HepG2 (cell line): ENCODE measurements around the gene TRIM31. TPM values are rescaled to one million over a fixed set of nuclear protein-coding genes. Genes with fewer than 3 reads are reported as not detected.
A peak's percentile ranks its signal among the peaks of the same experiment; 100 is the strongest.

Experiments
- ATM ChIP-seq: fragments of 450-650 bp; IDR thresholded peaks from 2 replicates; pipeline ENCODE4 v1.7.1; 2017; ENCODE audit warnings: mild to moderate bottlenecking, borderline replicate concordance
- GABPA ChIP-seq, 2 experiments: IDR thresholded peaks; 2 replicates each; pipeline ENCODE4 v1.6.1; 2011 to 2016; ENCODE audit warnings: low read depth in 2 of 2, low read length in 1 of 2, missing biosample characterization in 1 of 2, missing genetic modification characterization in 1 of 2
- HHEX ChIP-seq: IDR thresholded peaks from 2 replicates; pipeline ENCODE4 v1.6.1; 2016; ENCODE audit warnings: control low read depth
- HOXA7 ChIP-seq: sonication (generic); formaldehyde crosslinking; IDR thresholded peaks from 2 replicates; pipeline ENCODE4 v1.8.1; 2022; ENCODE audit warnings: mild to moderate bottlenecking, missing genetic modification reagents, moderate library complexity
- KAT2B ChIP-seq: fragments of 150-350 bp; IDR thresholded peaks from 2 replicates; pipeline ENCODE4 v1.6.1; 2014; ENCODE audit warnings: low read depth, low read length, borderline replicate concordance
- KDM1A ChIP-seq: IDR thresholded peaks from 2 replicates; pipeline ENCODE4 v1.6.1; 2016; ENCODE audit warnings: missing compliant biosample characterization
- KLF13 ChIP-seq: sonication (generic); formaldehyde crosslinking; IDR thresholded peaks from 2 replicates; pipeline ENCODE4 v1.4.0; 2020; ENCODE audit warnings: mild to moderate bottlenecking, missing genetic modification reagents
- PCBP1 ChIP-seq: fragments of 200-400 bp; formaldehyde crosslinking; IDR thresholded peaks from 2 replicates; pipeline ENCODE4 v1.6.1; 2017; ENCODE audit warnings: mild to moderate bottlenecking, low read depth, low read length, borderline replicate concordance
- REXO4 ChIP-seq: sonication (generic); formaldehyde crosslinking; IDR thresholded peaks from 2 replicates; pipeline ENCODE4 v1.8.0; 2022; ENCODE audit warnings: missing genetic modification reagents, mild to moderate bottlenecking, borderline replicate concordance
- SP5 ChIP-seq: IDR thresholded peaks from 2 replicates; pipeline ENCODE4 v1.6.1; 2016; ENCODE audit warnings: low read depth, borderline replicate concordance
- SUZ12 ChIP-seq: fragments of 150-350 bp; IDR thresholded peaks from 2 replicates; pipeline ENCODE4 v1.6.1; 2014; ENCODE audit warnings: low read depth, low read length
- ZNF138 ChIP-seq: sonication (generic); formaldehyde crosslinking; IDR thresholded peaks from 2 replicates; pipeline ENCODE4 v1.5.0; 2020; ENCODE audit warnings: mild to moderate bottlenecking, low read depth, missing genetic modification reagents
- ZNF253 ChIP-seq: sonication (generic); formaldehyde crosslinking; IDR thresholded peaks from 2 replicates; pipeline ENCODE4 v1.8.0; 2022; ENCODE audit warnings: mild to moderate bottlenecking, missing genetic modification reagents, borderline replicate concordance
- ZNF34 ChIP-seq: sonication (generic); formaldehyde crosslinking; IDR thresholded peaks from 2 replicates; pipeline ENCODE4 v1.4.0; 2020; ENCODE audit warnings: mild to moderate bottlenecking, missing genetic modification reagents, borderline replicate concordance
- ZNF75D ChIP-seq: sonication (generic); formaldehyde crosslinking; IDR thresholded peaks from 2 replicates; pipeline ENCODE4 v1.8.1; 2023; ENCODE audit warnings: missing genetic modification reagents, mild to moderate bottlenecking, borderline replicate concordance
- ZNF792 ChIP-seq: IDR thresholded peaks from 2 replicates; pipeline ENCODE4 v1.6.1; 2016
- ZSCAN21 ChIP-seq: sonication (generic); formaldehyde crosslinking; IDR thresholded peaks from 2 replicates; pipeline ENCODE4 v1.8.0; 2022; ENCODE audit warnings: mild to moderate bottlenecking, missing genetic modification reagents, moderate library complexity, borderline replicate concordance
- polyA plus RNA-seq, 8 experiments: library from polyadenylated mRNA; depleted of rRNA in 3 of 8; stranded (reverse) in 7 of 8; unstranded in 1 of 8; fragments of >200 nt; fragmentation: Illumina TruSeq in 4 of 8; extraction: Trizol in 4 of 8; gene quantifications; 2 replicates each; pipeline versions ENCODE4 v1.2.1 to v1.2.3, GENCODE V29; 2011 to 2016; ENCODE audit warnings: low read depth in 4 of 8, missing spikeins in 1 of 8, mixed read lengths in 1 of 8; ENCODE audit not compliant: insufficient read depth in 1 of 8
- total RNA-seq, 5 experiments: library from RNA; depleted of rRNA; stranded (reverse); fragments of >200 nt; fragmentation: Illumina TruSeq; extraction: Trizol; gene quantifications; 2 replicates each; pipeline ENCODE4 v1.2.3, GENCODE V29; 2016; ENCODE audit warnings: low read depth in 1 of 5
- TF ChIP-seq, protein P1 (sequence below): sonication (generic); formaldehyde crosslinking; IDR thresholded peaks from 2 replicates; pipeline ENCODE4 v1.4.0; 2020; ENCODE audit warnings: missing genetic modification reagents, borderline replicate concordance
- TF ChIP-seq, protein P2 (sequence below), 2 experiments: sonication (generic) in 1 of 2; formaldehyde crosslinking in 1 of 2; IDR thresholded peaks; 2 replicates each; pipeline versions ENCODE4 v1.4.0 to v1.6.1; 2016 to 2020; ENCODE audit warnings: borderline replicate concordance in 1 of 2, low read depth in 1 of 2, mild to moderate bottlenecking in 1 of 2, missing genetic modification reagents in 1 of 2

TRIM31 gene
- total and polyA plus RNA-seq, 2 of the 13 experiments (the other 11 are each of a cell fraction or from before 2014, with no cell fraction given), result 0.13 to 0.51 TPM

DNA sequence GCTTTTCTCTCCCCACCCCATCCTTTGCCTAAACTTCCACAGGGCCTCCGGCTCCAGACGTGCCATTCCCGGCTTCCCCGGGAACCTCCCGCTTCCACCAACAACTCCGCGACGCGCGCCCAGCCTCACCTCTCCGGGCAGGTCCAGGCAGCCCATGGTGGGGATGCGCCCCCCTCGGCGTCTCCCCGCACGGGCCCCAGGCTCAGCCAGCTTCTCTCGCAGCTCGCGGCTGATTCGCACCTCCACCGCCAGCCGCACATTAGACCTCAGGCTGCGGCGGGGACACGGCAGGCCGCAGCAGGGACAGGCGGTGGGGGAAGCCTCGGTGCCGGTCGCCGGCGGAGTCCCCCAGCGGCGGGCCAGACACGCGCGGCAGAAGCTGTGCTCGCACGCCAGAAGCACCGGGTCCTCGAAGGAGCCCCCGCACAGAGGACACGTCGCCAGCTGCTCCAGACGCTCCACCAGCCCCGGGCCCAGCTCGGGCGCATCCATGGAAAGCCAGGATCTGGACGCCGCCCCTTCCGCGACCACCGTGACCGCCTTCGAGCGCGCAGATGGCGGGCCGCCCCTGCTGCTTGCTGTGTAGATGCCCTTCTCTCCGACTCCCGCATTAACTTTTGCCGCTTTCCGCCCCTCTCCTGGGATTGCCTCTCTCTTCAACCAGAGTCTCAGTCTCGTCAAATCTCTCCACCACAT is 37.6 kb downstream of the TRIM31 start, which contains the start of gene RNF39 (continued):
- no peak for TF ChIP-seq ZNF792
- TF ChIP-seq ZNF138 (CRISPR knock-in tag), result peak; percentile 88; the same call in 1 of the 2 replicates
- TF ChIP-seq HOXA7 (CRISPR knock-in tag), result no peak
- TF ChIP-seq GABPA (IDR thresholded peaks at IDR 0.05; ENCODE audit: low read depth, low read length), result no peak
- TF ChIP-seq GABPA (CRISPR knock-in tag; IDR thresholded peaks at IDR 0.05; ENCODE audit: low read depth), result no peak
- TF ChIP-seq PCBP1, result no peak
- no peak for TF ChIP-seq KLF13 (CRISPR knock-in tag)
- TF ChIP-seq SP5 (CRISPR knock-in tag), result no peak
- 0 out of 2 replicates have a peak, but pooled peaks have one; percentile 11 for TF ChIP-seq KDM1A (CRISPR knock-in tag)
- TF ChIP-seq REXO4 (CRISPR knock-in tag), result no peak
- TF ChIP-seq, protein P1, sequence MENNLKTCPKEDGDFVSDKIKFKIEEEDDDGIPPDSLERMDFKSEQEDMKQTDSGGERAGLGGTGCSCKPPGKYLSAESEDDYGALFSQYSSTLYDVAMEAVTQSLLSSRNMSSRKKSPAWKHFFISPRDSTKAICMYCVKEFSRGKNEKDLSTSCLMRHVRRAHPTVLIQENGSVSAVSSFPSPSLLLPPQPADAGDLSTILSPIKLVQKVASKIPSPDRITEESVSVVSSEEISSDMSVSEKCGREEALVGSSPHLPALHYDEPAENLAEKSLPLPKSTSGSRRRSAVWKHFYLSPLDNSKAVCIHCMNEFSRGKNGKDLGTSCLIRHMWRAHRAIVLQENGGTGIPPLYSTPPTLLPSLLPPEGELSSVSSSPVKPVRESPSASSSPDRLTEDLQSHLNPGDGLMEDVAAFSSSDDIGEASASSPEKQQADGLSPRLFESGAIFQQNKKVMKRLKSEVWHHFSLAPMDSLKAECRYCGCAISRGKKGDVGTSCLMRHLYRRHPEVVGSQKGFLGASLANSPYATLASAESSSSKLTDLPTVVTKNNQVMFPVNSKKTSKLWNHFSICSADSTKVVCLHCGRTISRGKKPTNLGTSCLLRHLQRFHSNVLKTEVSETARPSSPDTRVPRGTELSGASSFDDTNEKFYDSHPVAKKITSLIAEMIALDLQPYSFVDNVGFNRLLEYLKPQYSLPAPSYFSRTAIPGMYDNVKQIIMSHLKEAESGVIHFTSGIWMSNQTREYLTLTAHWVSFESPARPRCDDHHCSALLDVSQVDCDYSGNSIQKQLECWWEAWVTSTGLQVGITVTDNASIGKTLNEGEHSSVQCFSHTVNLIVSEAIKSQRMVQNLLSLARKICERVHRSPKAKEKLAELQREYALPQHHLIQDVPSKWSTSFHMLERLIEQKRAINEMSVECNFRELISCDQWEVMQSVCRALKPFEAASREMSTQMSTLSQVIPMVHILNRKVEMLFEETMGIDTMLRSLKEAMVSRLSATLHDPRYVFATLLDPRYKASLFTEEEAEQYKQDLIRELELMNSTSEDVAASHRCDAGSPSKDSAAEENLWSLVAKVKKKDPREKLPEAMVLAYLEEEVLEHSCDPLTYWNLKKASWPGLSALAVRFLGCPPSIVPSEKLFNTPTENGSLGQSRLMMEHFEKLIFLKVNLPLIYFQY (CRISPR knock-in tag), result no peak
- no peak for TF ChIP-seq SUZ12
- TF ChIP-seq ZNF75D (CRISPR knock-in tag), result no peak
- TF ChIP-seq ZNF34 (CRISPR knock-in tag), result no peak
- TF ChIP-seq HHEX, result no peak
- TF ChIP-seq ATM, result no peak
- TF ChIP-seq ZSCAN21 (CRISPR knock-in tag), result no peak; the same call in 1 of the 2 replicates
- TF ChIP-seq KAT2B, result no peak
- TF ChIP-seq ZNF253 (CRISPR knock-in tag), result peak; percentile 21; the same call in 1 of the 2 replicates
- TF ChIP-seq, protein P2, sequence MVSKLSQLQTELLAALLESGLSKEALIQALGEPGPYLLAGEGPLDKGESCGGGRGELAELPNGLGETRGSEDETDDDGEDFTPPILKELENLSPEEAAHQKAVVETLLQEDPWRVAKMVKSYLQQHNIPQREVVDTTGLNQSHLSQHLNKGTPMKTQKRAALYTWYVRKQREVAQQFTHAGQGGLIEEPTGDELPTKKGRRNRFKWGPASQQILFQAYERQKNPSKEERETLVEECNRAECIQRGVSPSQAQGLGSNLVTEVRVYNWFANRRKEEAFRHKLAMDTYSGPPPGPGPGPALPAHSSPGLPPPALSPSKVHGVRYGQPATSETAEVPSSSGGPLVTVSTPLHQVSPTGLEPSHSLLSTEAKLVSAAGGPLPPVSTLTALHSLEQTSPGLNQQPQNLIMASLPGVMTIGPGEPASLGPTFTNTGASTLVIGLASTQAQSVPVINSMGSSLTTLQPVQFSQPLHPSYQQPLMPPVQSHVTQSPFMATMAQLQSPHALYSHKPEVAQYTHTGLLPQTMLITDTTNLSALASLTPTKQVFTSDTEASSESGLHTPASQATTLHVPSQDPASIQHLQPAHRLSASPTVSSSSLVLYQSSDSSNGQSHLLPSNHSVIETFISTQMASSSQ (IDR thresholded peaks at IDR 0.05; ENCODE audit: low read depth), result no peak
- TF ChIP-seq, protein P2 (CRISPR knock-in tag; IDR thresholded peaks at IDR 0.05; ENCODE audit: borderline replicate concordance), result no peak
